ENCODE results near the gene ZNF593OS.

ZNF593OS gene

GRCh38 chr1:26126321-26127084 is 45.1 kb downstream of the ZNF593OS start:
- DNase-seq (ENCODE audit: low read depth, low spot score) = no peak

- no peak for DNase-seq (ENCODE audit: low read depth, low spot score)
Observed at GRCh38 chr1:26125946-26126320, 45.7 kb downstream of the ZNF593OS start.

- DNase-seq (ENCODE audit: low read depth, low spot score) = no peak
Observed at GRCh38 chr1:26125382-26125781, 46.2 kb downstream of the ZNF593OS start.

- DNase-seq (ENCODE audit: low read depth, low spot score) = no peak
Observed at GRCh38 chr1:26124418-26125331, 47.0 kb downstream of the ZNF593OS start.

- no peak for DNase-seq (ENCODE audit: low read depth, low spot score)
Observed at GRCh38 chr1:26122988-26123973, 48.4 kb downstream of the ZNF593OS start.

GRCh38 chr1:26121854-26122773 is 49.5 kb downstream of the ZNF593OS start:
- DNase-seq (ENCODE audit: low read depth, low spot score) = no peak

GRCh38 chr1:26119892-26120608 is 51.6 kb downstream of the ZNF593OS start:
- no peak for DNase-seq (ENCODE audit: low read depth, low spot score)
